GM12865 (cell line): ENCODE measurements around the gene PTBP3.

Experiments
- DNase-seq: peaks from one replicate; pipeline ENCODE4 v3.0.0; 2010; ENCODE audit warnings: low read depth
- H3K4me3 ChIP-seq: 2 replicates; pipeline ENCODE4 v1.5.1; 2011; ENCODE audit warnings: mild to moderate bottlenecking, low read depth, low read length, control low read depth
- CTCF ChIP-seq: IDR thresholded peaks from 2 replicates; pipeline ENCODE4 v1.5.1; 2011; ENCODE audit warnings: low read length, control low read depth, low read depth, inconsistent platforms; ENCODE audit not compliant: insufficient read depth; ENCODE audit errors: missing control alignments

The PTBP3 gene

DNA sequence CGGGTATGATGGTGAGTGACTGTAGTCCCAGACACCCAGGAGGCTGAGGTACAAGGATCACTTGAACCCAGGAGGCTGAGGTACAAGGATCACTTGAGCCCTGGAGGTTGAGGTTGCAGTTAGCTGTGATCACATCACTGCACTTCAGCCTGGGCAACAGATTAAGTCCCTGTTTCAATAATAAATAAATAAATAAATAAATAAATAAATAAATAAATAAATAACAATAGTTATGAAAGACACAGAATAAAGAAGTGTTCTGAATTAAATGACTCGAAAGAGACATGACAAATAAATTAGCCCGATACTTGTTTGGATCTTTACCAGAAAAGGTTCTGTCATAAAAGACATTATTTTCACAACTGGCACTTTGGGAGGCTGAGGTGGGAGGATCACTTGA, 86.3 kb downstream of the PTBP3 start:
- no peak for TF ChIP-seq CTCF

DNA sequence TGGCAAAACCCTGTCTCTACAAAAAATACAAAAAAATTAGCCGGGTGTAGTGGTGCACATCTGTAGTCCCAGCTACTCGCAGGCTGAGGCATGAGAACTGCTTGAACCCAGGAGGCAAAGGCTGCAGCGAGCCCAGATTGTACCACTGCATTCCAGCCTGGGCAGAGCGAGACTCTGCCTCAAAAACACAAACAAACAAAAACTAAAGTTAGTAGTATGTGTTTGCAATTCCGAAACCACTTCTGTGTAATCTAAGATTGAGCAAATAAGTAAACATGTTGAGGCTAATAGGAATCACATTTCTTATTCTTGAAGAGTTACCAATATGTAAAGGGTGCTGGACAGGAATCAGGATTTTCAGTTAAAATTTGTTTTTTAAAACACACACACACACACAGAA, 88.3 kb downstream of the PTBP3 start:
- no peak for TF ChIP-seq CTCF
- no peak for DNase-seq
- H3K4me3 ChIP-seq, result no peak overlapping the region

More for the DNA sequence above, 86.3 kb downstream of the PTBP3 start:
- H3K4me3 ChIP-seq, result no peak overlapping the region
- no peak for DNase-seq

GRCh38 chr9:112242147-112242804, 91.1 kb downstream of the PTBP3 start:
- TF ChIP-seq CTCF, result no peak
- H3K4me3 ChIP-seq, result no peak overlapping the region
- DNase-seq, result no peak

- TF ChIP-seq CTCF, result no peak
- DNase-seq, result no peak
Observed at GRCh38 chr9:112241491-112241890, 91.9 kb downstream of the PTBP3 start.

GRCh38 chr9:112239708-112240107, 93.7 kb downstream of the PTBP3 start:
- no peak for DNase-seq
- no peak overlapping the region for H3K4me3 ChIP-seq

More at GRCh38 chr9:112241491-112241890, 91.9 kb downstream of the PTBP3 start:
- no peak overlapping the region for H3K4me3 ChIP-seq

DNA sequence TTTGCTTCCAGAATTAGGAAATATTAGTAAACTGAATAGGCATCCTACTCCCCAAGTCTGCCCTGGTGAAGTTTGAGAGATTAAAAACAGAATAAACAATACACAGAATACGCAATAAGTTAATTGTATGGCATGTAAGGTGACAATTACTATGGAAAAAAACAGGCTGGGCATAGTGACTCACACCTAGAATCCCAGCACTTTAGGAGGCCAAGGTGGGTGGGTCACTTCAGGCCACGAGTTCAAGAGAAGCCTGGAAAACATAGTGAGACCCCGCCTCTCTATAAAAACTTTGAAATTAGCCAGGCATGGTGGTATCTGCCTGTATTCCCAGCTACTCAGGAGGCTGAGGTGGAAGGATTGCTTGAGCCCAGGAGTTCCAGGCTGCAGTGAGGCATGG, 94.1 kb downstream of the PTBP3 start:
- H3K4me3 ChIP-seq, result no peak overlapping the region
- TF ChIP-seq CTCF, result no peak
- no peak for DNase-seq

More at GRCh38 chr9:112239708-112240107, 93.7 kb downstream of the PTBP3 start:
- TF ChIP-seq CTCF, result no peak

GRCh38 chr9:112234779-112235178, 98.6 kb downstream of the PTBP3 start:
- H3K4me3 ChIP-seq, result no peak overlapping the region
- DNase-seq, result no peak
- TF ChIP-seq CTCF, result no peak
